Measurements from ENCODE around the gene HECW1. TPM values are rescaled to one million over a fixed set of nuclear protein-coding genes. Genes with fewer than 3 reads are reported as not detected.

The HECW1 gene
- total RNA-seq, 6 donors from 2014 or later = 0.10 to 1.0 (median 0.76) TPM; not detected in 1

DNA sequence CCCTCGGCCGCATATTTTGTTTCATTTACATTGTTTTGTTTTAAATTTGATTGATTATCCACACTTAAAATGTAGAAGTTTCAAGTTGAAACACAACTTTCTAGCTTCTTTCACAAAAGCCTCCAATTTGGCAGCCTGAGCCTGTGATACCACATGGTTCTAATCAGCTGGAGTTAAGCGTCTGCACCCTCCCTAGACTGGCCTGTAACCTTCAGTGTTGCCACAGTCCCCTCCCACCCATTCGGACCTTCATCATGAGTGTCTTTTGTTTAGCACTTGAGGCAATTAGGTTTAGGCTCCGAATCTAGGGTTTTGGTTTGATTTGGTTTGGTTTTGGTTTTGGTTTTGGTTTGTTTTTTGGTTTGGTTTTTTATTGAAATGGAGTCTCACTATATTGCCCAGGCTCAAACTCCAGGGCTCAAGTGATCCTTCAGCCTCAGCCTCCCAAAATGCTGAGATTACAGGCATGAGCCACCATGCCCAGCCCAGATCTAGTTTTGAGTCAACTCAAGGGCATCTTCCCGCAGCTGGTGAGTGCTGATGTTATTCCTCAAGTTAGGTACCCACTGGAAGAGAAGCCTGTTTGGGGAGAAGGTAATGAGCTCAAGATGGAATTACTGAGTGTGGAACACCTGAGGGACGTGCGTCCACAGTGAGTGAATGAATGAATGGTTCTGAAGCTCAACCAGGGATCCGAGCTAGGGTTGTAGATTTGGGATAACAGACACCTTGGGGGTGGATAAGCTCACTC, 201.4 kb downstream of the HECW1 start:
- Histone ChIP-seq H3K27ac (no peak overlapping the region), H3K4me3 (no peak overlapping the region), H3K9me3 (no peaks in the 10 kb centered on the region), H3K36me3 (no peaks in the 10 kb centered on the region), H3K4me1 (no peaks in the 10 kb centered on the region), H3K27me3 (no peaks in the 10 kb centered on the region)
- 84 to 85% methylated on average over 9 of the region's 9 CpGs for WGBS, 2 donors
- DNase-seq (no peak), ATAC-seq (ENCODE audit: low FRiP score in 2 of 2) (no peak)
- TF ChIP-seq POLR2A (IDR thresholded peaks at IDR 0.05) (no peak), POLR2AphosphoS5 (IDR thresholded peaks at IDR 0.05) (no peak), EP300 (IDR thresholded peaks at IDR 0.05) (no peak)
- TF ChIP-seq, protein P1, sequence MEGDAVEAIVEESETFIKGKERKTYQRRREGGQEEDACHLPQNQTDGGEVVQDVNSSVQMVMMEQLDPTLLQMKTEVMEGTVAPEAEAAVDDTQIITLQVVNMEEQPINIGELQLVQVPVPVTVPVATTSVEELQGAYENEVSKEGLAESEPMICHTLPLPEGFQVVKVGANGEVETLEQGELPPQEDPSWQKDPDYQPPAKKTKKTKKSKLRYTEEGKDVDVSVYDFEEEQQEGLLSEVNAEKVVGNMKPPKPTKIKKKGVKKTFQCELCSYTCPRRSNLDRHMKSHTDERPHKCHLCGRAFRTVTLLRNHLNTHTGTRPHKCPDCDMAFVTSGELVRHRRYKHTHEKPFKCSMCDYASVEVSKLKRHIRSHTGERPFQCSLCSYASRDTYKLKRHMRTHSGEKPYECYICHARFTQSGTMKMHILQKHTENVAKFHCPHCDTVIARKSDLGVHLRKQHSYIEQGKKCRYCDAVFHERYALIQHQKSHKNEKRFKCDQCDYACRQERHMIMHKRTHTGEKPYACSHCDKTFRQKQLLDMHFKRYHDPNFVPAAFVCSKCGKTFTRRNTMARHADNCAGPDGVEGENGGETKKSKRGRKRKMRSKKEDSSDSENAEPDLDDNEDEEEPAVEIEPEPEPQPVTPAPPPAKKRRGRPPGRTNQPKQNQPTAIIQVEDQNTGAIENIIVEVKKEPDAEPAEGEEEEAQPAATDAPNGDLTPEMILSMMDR (IDR thresholded peaks at IDR 0.05) = no peak

DNA sequence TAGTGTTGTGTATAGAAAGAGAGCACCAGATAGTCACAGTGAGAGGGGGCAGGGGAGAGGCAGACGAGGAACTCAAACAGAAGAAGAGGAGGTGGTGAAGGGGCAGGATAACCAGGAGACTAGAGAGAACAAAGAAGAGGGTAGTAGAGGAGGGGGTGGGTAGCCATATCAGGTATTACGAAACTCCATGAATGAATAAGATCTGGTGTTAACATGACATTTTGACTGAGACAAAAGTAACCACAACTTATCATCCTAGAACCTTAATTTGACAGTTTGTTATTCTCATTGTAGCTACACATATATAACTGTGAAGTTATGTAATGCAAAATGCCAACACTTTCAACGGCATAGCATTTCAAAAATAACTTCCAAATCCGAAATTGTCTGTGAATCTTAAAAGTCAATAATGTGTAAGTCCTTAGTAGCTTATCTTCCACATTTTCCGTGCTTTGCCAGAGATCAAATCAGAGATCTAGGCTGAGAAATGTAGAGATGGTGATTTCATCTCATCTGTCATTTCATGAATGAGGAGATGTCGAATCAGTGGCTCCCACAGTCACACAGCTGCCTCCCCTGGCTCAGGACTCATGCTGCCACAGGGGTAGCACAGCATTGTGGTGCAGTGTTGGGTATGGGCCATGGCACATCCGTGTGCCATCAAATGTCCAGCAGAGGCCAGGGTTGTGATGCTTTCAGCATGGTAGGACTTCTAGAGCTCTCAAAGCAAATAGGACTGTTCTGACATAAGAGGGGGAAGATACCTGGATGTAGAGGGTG, 202.1 kb downstream of the HECW1 start:
- ATAC-seq (ENCODE audit: low FRiP score in 2 of 2) (no peak), DNase-seq (no peak)
- 56 to 71% methylated on average over 7 of the region's 7 CpGs for WGBS, 2 donors
- H3K36me3 ChIP-seq = no peaks in the 10 kb centered on the region
- no peaks in the 10 kb centered on the region for H3K27me3 ChIP-seq
- no peaks in the 10 kb centered on the region for H3K9me3 ChIP-seq
- TF ChIP-seq EP300 (IDR thresholded peaks at IDR 0.05) (no peak), POLR2AphosphoS5 (IDR thresholded peaks at IDR 0.05) (no peak), POLR2A (IDR thresholded peaks at IDR 0.05) (no peak)
- TF ChIP-seq, protein P1 (IDR thresholded peaks at IDR 0.05) = no peak
- no peaks in the 10 kb centered on the region for H3K4me1 ChIP-seq
- no peak overlapping the region for H3K27ac ChIP-seq
- H3K4me3 ChIP-seq = no peak overlapping the region

DNA sequence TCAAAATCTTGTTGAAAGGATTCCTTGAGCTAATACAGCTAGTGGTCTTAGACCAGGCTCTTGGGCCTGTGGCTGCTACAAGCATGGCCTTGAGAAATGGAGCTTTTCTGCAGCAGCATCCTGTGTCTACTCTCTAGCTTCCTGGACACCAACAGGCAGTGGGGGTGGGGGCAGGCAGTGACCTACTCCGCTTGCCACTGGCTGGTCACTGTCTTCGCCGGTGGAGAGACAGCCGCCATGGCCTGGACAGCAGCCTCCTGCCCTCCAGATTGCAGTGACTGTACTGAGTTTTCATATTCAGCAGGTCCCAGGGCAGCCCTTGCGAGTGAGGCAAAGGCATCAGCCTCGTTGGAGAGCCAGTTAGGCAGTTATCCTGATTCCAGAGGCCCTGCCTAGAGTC, 204.6 kb downstream of the HECW1 start:
- Histone ChIP-seq H3K9me3 (no peaks in the 10 kb centered on the region), H3K36me3 (no peaks in the 10 kb centered on the region), H3K4me1 (no peaks in the 10 kb centered on the region), H3K27me3 (no peaks in the 10 kb centered on the region), H3K27ac (no peak overlapping the region), H3K4me3 (no peak overlapping the region)
- TF ChIP-seq POLR2A (IDR thresholded peaks at IDR 0.05) (no peak), POLR2AphosphoS5 (IDR thresholded peaks at IDR 0.05) (no peak), EP300 (IDR thresholded peaks at IDR 0.05) (no peak)
- TF ChIP-seq, protein P1 (IDR thresholded peaks at IDR 0.05) = no peak
- no peak for ATAC-seq (ENCODE audit: low FRiP score in 2 of 2)
- 57 to 62% methylated on average over 6 of the region's 6 CpGs for WGBS, 2 donors
- DNase-seq = no peak

DNA sequence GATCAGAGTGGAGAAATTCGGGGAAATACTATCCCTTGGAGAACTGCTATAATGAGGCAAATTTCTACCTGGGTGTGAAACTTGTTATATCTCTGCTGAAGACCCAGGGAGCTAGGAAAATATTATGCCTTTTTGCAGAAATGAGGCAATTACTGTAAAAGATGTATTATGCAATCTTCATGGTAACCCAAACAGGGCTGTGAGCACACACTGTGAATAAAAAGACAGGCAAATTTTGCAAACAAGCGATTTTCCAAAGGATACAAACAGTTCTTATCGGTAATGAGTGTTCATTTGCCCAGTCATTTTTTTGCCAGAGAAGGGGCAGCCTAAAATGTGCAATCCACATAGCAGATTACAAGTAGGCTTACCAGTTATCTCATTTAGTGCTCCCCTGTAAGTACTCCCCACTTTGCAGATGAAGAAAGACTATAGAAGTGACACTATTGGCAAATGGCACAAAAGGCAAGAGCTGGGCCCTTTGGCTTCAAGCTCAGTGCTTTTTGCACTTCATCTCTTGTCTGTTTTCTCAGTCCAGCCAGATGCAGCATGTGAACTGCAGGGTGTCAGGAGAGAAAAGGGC, 205.8 kb downstream of the HECW1 start:
- Histone ChIP-seq H3K36me3 (no peaks in the 10 kb centered on the region), H3K27me3 (no peaks in the 10 kb centered on the region), H3K9me3 (no peaks in the 10 kb centered on the region), H3K27ac (no peak overlapping the region), H3K4me1 (no peaks in the 10 kb centered on the region), H3K4me3 (no peak overlapping the region)
- no peak for TF ChIP-seq EP300 (IDR thresholded peaks at IDR 0.05)
- TF ChIP-seq, protein P1 (IDR thresholded peaks at IDR 0.05) = no peak
- no peak for TF ChIP-seq POLR2AphosphoS5 (IDR thresholded peaks at IDR 0.05)
- TF ChIP-seq POLR2A (IDR thresholded peaks at IDR 0.05) = no peak
- peak in 1 of 2 donors; percentile 58 for ATAC-seq (ENCODE audit: low FRiP score in 2 of 2)
- DNase-seq = no peak
- 80 to 83% methylated on average over 3 of the region's 3 CpGs for WGBS, 2 donors

Data from upper lobe of left lung (tissue), 6 donors.